NB4 (cell line): ENCODE measurements around the gene OR6C65.
"Not testable (repeated sequence)": the region's sequence is repeated elsewhere in the genome, so short reads cannot be mapped to it uniquely, and the experiment has no call there.

ENCODE experiments used
- DNase-seq: peaks from one replicate; pipeline ENCODE4 v3.0.0; 2010; ENCODE audit warnings: low read depth
- H3K4me3 ChIP-seq: one replicate; pipeline ENCODE4 v1.5.1; 2011; ENCODE audit warnings: mild to moderate bottlenecking, low read depth, low read length, moderate library complexity
- CTCF ChIP-seq: IDR thresholded peaks from one replicate; pipeline ENCODE4 v1.5.1; 2012; ENCODE audit warnings: low read depth, low read length
- MAX ChIP-seq: IDR thresholded peaks from 2 replicates; pipeline ENCODE4 v1.6.1; 2011; ENCODE audit warnings: low read depth, low read length
- MYC ChIP-seq: IDR thresholded peaks from 2 replicates; pipeline ENCODE4 v1.6.1; 2011; ENCODE audit warnings: low read depth, low read length
- POLR2A ChIP-seq: IDR thresholded peaks from 2 replicates; pipeline ENCODE4 v1.6.1; 2011; ENCODE audit warnings: mild to moderate bottlenecking; ENCODE audit not compliant: insufficient read length; ENCODE audit errors: extremely low read depth

OR6C65 gene

GRCh38 chr12:55400229-55400628 lies at the start of gene OR6C65:
OR6C65 (plus strand) TSS chr12:55400529; CDS start chr12:55400529, 0 bp downstream.
- DNase-seq = no peak

GRCh38 chr12:55355338-55355737 lies 45.0 kb upstream of the OR6C65 start:
- DNase-seq, H3K4me3 ChIP-seq: not testable (repeated sequence)

More at GRCh38 chr12:55400229-55400628, at the start of gene OR6C65:
- TF ChIP-seq MAX = no peak
- no peak within 1 kb of the TSS for H3K4me3 ChIP-seq

- TF ChIP-seq POLR2A (no peak), MAX (no peak), CTCF (no peak), MYC (no peak)
Measured at GRCh38 chr12:55362675-55363074, 37.7 kb upstream of the OR6C65 start, which contains the start of gene OR6C75. OR6C75 (plus strand) TSS chr12:55362975; CDS start chr12:55365111, 2,136 bp downstream.

GRCh38 chr12:55365086-55365485 lies 35.2 kb upstream of the OR6C65 start:
- no peak overlapping the region for H3K4me3 ChIP-seq
- TF ChIP-seq MYC (no peak), POLR2A (no peak), MAX (no peak), CTCF (no peak)
- no peak for DNase-seq

More at GRCh38 chr12:55362675-55363074, 37.7 kb upstream of the OR6C65 start, which contains the start of gene OR6C75:
- no peak within 1 kb of the TSS for H3K4me3 ChIP-seq
- no peak for DNase-seq

- no peak overlapping the region for H3K4me3 ChIP-seq
- DNase-seq = no peak
- TF ChIP-seq MYC (no peak), MAX (no peak), CTCF (no peak), POLR2A (no peak)
Measured at GRCh38 chr12:55372521-55372920, 27.8 kb upstream of the OR6C65 start.

- H3K4me3 ChIP-seq = no peak overlapping the region
- DNase-seq = no peak
- TF ChIP-seq MAX = no peak
- TF ChIP-seq POLR2A = no peak
Measured at GRCh38 chr12:55385891-55386290, 14.4 kb upstream of the OR6C65 start.

GRCh38 chr12:55392032-55392795 lies 8.1 kb upstream of the OR6C65 start:
- no peak for DNase-seq
- H3K4me3 ChIP-seq = no peak overlapping the region
- no peak for TF ChIP-seq POLR2A
- TF ChIP-seq CTCF = no peak
- no peak for TF ChIP-seq MAX
- TF ChIP-seq MYC = no peak
